Fibroblast of mammary gland (primary cell): ENCODE data around the gene SPARCL1.

Experiments used
- DNase-seq: peaks from one replicate; pipeline ENCODE4 v3.0.0-alpha.2; 2010; ENCODE audit warnings: low read depth
- H3K4me3 ChIP-seq: 2 replicates; pipeline ENCODE4 v1.5.1; 2011; ENCODE audit warnings: low read depth, mild to moderate bottlenecking, low read length, moderate library complexity; ENCODE audit not compliant: control insufficient read depth
- CTCF ChIP-seq: conservative IDR thresholded peaks from 2 replicates; pipeline ENCODE4 v1.5.1; 2011; ENCODE audit warnings: low read depth, low read length, inconsistent platforms; ENCODE audit not compliant: control insufficient read depth, insufficient read depth

Gene SPARCL1

GRCh38 chr4:87566276-87566675 is 37.1 kb upstream of the SPARCL1 start:
- DNase-seq = no peak
- no peak overlapping the region for H3K4me3 ChIP-seq
- no peak for TF ChIP-seq CTCF

- no peak for TF ChIP-seq CTCF
- DNase-seq = no peak
These were observed 36.6 kb upstream of the SPARCL1 start for GRCh38 chr4:87565746-87566145.

GRCh38 chr4:87560802-87561201 is 31.6 kb upstream of the SPARCL1 start:
- TF ChIP-seq CTCF = no peak
- peak; percentile 51 for DNase-seq
- H3K4me3 ChIP-seq = no peak overlapping the region

More at GRCh38 chr4:87565746-87566145, 36.6 kb upstream of the SPARCL1 start:
- no peak overlapping the region for H3K4me3 ChIP-seq

- no peak for DNase-seq
- H3K4me3 ChIP-seq = no peak overlapping the region
- no peak for TF ChIP-seq CTCF
These were observed 30.1 kb upstream of the SPARCL1 start for GRCh38 chr4:87559090-87559837.

GRCh38 chr4:87557348-87557747 is 28.2 kb upstream of the SPARCL1 start:
- no peak overlapping the region for H3K4me3 ChIP-seq
- TF ChIP-seq CTCF = no peak
- DNase-seq = no peak

- DNase-seq = peak; percentile 97
- H3K4me3 ChIP-seq = no peak overlapping the region
- TF ChIP-seq CTCF = no peak
These were observed 26.8 kb upstream of the SPARCL1 start for GRCh38 chr4:87555773-87556619.
